OCI-LY7 (cell line): ENCODE measurements around the gene P3H1.

Experiments used
- EZH2phosphoT487 ChIP-seq: fragments of 200-600 bp; sonication (generic); IDR thresholded peaks from 2 replicates; pipeline ENCODE4 v1.6.1; 2018; ENCODE audit warnings: low read depth, borderline replicate concordance, mild to moderate bottlenecking, mixed run types, antibody characterized with exemption, low read length, moderate library complexity, mixed read lengths
- TF ChIP-seq, protein P1 (sequence below): fragments of 200-600 bp; sonication (generic); conservative IDR thresholded peaks from 2 replicates; pipeline ENCODE4 v1.5.1; 2014; ENCODE audit warnings: mild to moderate bottlenecking, antibody characterized with exemption, low read length, moderate library complexity, mixed read lengths

DNA sequence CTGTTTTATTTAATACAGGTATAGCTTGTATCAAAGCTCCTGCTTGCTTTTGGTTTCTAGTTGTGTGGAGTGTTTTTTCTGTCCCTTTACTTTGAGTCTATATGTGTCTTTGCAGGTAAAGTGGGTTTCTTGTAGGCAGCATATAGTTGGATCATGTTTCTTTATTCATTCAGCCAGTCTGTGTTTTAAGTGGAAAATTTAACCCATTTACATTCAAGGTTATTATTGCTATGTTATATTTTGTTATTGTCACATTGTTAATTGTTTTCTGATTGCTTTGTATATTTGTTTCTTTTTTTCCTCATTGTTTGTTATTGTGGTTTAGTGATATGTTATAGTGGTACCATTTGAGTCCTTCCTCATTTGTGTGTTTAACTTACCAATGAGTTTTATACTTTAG, 53.5 kb downstream of the P3H1 start:
- TF ChIP-seq, protein P1, sequence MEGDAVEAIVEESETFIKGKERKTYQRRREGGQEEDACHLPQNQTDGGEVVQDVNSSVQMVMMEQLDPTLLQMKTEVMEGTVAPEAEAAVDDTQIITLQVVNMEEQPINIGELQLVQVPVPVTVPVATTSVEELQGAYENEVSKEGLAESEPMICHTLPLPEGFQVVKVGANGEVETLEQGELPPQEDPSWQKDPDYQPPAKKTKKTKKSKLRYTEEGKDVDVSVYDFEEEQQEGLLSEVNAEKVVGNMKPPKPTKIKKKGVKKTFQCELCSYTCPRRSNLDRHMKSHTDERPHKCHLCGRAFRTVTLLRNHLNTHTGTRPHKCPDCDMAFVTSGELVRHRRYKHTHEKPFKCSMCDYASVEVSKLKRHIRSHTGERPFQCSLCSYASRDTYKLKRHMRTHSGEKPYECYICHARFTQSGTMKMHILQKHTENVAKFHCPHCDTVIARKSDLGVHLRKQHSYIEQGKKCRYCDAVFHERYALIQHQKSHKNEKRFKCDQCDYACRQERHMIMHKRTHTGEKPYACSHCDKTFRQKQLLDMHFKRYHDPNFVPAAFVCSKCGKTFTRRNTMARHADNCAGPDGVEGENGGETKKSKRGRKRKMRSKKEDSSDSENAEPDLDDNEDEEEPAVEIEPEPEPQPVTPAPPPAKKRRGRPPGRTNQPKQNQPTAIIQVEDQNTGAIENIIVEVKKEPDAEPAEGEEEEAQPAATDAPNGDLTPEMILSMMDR = no peak
- TF ChIP-seq EZH2phosphoT487 = no peak
